Caki2 (cell line): ENCODE results near the gene FAM168B. TPM values are rescaled to one million over a fixed set of nuclear protein-coding genes. Genes with fewer than 3 reads are reported as not detected.
"Not testable (repeated sequence)": the region's sequence is repeated elsewhere in the genome, so short reads cannot be mapped to it uniquely, and the experiment has no call there.

Experiments
- DNase-seq: peaks from one replicate; pipeline ENCODE4 v3.0.0-alpha.2; 2015; ENCODE audit warnings: low read depth
- in situ Hi-C: cut with HindIII; loops from 2 replicates; pipeline ENCODE4 v1.10.0; 2016; ENCODE audit warnings: low sequenced_read_pairs, low pct_unique_long_range_greater_than_20kb, mixed read lengths
- total RNA-seq: library from RNA; depleted of rRNA; stranded (reverse); fragments of >200 nt; shearing (Covaris generic); gene quantifications from 2 replicates; pipeline ENCODE4 v1.2.3, GENCODE V29; 2014; ENCODE audit warnings: low replicate concordance; rRNA removed

The FAM168B gene, protein sequence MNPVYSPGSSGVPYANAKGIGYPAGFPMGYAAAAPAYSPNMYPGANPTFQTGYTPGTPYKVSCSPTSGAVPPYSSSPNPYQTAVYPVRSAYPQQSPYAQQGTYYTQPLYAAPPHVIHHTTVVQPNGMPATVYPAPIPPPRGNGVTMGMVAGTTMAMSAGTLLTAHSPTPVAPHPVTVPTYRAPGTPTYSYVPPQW
- total RNA-seq: 108 and 133 TPM in 2 replicates

GRCh38 chr2:131093006-131093695 lies at the start of gene FAM168B:
TSS of gene FAM168B (minus strand) at chr2:131093460. CDS start at chr2:131082646, 10,814 bp downstream.
- DNase-seq: peak; percentile 88
- in situ Hi-C loops: no loop called here

DNA sequence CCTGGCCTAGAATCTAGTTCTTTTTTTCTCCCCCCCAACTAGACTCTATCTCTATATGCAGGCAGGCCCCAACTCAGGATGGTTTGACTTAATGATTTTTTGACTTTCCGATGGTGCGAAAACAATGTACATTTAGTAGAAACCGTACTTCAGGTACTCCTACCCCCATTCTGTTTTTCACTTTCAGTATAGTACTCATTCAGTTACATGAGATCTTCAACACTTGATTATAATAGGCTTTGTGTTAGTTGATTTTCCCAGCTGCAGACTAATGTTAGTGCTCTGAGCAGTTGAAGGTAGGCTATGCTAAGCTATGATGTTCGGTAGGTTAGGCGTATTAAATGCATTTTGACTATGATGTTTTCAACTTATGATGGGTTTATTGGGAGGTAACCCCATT lies 49.6 kb upstream of the FAM168B start:
- in situ Hi-C loops: no loop called here
- DNase-seq: no peak

GRCh38 chr2:131140581-131140980 lies 47.3 kb upstream of the FAM168B start:
- in situ Hi-C loops: no loop called here
- DNase-seq: no peak

DNA sequence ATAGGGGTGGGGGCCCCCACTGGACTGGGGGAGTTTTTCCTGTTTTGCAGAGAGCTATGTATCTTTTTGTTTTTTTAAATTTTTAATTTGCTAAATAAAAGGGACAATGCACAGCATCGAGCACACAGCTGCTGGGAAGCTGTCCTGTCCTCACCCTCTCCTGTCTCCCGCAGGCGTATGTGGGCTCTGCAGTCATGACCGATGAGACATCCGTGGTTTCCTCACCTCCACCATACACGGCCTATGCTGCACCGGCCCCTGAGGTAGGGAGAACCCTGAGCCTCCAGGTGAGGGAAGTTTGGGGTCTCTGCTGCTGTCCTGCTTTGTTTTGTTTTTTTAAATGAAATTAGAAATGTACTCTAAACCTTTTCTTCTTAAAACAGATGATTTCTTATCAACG lies 39.5 kb upstream of the FAM168B start:
- DNase-seq: no peak
- in situ Hi-C loops: no loop called here

- no peak for DNase-seq
- in situ Hi-C loops: no loop called here
Observed at GRCh38 chr2:131130298-131130596, 37.0 kb upstream of the FAM168B start.

DNA sequence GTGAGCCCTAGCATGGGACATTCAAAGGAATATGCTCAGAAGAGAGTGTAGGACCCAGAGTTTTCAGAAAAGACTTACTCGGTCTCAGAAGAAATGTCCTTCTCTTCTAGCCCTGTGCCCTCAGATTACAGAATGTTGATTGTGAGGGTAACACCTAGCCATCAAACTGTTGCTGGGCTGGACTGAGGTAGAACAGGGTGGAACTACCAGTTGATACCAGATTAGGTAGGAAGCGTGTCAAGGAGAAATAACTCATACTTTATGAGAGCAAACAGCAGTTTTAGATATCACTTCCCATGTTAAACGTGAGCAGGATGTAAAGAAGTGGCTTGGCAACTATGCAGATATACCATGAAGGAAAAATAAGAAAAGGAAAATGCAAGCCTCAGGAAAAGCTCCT lies 34.7 kb upstream of the FAM168B start:
- no peak for DNase-seq
- in situ Hi-C loops: no loop called here

GRCh38 chr2:131127076-131127475 lies 33.8 kb upstream of the FAM168B start:
- in situ Hi-C loops: no loop called here

GRCh38 chr2:131126436-131126835 lies 33.2 kb upstream of the FAM168B start:
- in situ Hi-C loops: no loop called here
- no peak for DNase-seq

More at GRCh38 chr2:131127076-131127475, 33.8 kb upstream of the FAM168B start:
- no peak for DNase-seq

- in situ Hi-C loops: no loop called here
- DNase-seq: no peak
Observed at GRCh38 chr2:131125195-131125757, 32.0 kb upstream of the FAM168B start.

DNA sequence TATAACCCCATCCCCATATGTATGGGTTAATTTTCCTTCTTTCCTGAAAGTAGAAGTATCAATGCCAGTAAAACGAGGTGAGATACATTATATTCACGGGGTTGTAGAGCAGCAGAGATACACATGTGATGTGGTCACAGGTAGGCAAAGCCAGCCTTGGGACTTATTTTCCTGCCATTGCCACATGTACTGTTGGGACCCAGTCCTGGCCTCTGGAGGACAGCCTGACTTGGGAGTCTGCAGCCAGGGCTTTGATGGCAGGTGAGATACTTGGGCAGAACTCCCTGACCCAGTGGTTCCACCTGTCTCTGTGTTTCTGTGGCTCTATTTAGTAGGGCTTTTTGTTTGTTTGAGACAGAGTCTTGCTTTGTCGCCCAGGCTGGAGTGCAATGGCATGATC lies 29.9 kb upstream of the FAM168B start:
- DNase-seq: no peak
- in situ Hi-C loops: no loop called here

GRCh38 chr2:131122496-131122895 lies 29.2 kb upstream of the FAM168B start:
- in situ Hi-C loops: no loop called here
- no peak for DNase-seq

DNA sequence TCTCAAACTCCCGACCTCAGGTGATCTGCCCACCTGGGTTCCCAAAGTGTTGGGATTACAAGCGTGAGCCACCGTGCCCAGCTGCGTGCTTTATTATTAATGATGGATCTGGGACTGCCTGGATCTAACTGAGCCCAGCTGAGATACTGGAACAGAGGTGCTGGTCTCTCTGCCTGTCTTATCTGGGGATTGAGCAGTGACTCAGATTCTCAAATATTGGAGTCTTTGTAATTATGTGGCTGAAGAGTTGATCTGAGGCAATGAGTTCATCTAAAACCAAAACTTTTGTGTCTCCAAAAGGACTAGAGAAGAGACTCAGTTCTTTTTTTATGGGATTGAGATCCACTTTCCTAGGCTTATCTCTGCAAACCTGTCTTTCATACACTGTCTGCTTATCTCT lies 28.2 kb upstream of the FAM168B start:
- in situ Hi-C loops: no loop called here
- no peak for DNase-seq

DNA sequence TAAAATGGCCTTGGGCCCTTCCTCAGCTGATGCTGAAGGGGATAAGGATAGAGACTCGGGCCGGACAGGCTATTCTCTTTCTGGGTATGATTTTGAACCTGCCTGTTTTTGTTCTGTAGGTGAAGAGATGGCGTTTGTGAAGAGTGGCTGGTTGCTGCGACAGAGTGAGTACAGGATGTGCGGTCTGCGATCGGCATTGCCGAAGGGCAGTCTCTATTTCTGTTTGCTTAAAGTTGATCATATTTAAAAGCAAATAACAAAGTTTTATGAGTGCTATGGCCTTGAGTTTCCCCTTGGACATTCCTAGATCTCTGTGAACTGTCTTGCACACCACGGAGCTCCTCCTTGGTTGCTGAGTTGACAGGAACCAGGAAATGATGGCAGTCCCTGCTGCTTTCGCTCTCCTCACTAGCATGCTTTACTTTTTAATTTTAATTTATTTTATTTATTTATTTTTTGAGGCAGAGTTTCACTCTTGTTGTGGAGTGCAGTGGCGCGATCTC lies 27.6 kb upstream of the FAM168B start:
- in situ Hi-C loops: no loop called here
- DNase-seq: no peak

DNA sequence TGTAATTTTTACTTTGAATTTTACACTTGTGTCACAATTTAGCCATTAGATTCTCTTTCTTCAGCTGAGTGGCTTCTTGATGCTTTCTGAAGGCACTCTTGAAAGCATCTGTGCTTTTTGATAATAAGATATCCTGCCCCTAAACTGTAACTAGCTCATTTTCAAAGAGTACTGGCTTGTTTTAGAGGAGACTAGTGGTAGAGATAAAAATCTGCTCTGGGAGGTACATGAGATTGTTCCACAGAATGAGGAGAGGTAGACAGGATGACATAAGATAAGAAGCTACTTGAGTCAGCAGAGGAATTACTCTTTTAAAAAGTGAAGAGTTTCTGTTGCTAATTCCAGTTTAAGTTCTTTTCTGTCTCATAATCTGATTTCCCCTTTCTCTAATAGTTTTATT lies 22.5 kb upstream of the FAM168B start:
- in situ Hi-C loops: no loop called here

GRCh38 chr2:131114950-131115349 lies 21.7 kb upstream of the FAM168B start:
- DNase-seq, in situ Hi-C loops: not testable (repeated sequence)

More for the DNA sequence above, 22.5 kb upstream of the FAM168B start:
- DNase-seq: no peak

DNA sequence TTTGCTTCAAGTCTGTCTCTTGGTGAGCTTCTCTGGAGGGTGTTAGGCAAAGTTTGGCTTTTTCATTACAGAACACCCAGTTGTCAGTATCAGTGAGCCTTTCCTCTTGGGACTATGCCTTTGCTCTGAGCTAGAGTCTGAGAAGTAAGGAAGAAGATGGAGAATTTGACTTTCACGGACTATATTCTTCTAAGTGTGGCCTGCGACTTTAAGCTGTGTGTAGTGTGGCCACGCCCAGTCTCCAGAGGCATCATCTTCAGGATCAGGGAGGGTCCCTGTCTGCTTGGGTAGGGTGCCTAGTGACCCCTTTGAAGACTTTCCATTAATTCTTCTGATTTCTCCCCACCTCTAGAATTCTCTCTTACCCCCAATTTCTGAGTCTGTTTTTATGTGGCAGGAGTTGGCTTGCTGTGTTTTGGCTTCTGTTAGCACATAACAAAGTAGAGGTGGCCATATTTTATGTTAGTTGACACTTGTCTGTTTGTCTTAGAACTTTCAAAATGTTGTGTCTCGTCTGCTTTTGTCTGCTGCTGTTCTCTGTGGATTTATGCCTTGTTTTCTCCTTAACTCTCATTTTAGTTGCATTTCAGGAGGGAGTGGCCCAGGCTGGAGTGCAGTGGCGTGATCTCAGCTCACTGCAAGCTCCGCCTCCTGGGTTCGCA lies 20.4 kb upstream of the FAM168B start:
- in situ Hi-C loops: no loop called here
- no peak for DNase-seq

DNA sequence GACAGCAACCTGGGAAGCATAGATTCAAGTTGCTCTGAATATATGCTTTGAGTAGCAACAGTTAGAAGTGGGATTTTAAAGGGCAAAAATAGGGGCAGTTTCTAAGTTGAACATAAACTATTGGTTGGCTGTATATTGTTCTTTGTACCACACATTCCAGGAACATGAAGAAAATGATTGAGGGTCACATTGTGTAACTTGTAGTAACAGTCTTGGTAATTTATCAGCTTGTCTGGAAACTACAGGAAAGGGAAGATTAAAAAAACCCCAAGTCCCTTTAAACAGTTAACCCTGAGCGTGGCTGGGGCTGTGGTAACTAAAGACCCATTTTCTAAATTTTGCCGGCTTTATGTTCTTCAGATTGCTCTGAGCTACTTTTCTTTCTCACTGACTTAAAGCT lies 19.3 kb upstream of the FAM168B start:
- DNase-seq: no peak
- in situ Hi-C loops: no loop called here

GRCh38 chr2:131105950-131106801 lies 12.9 kb upstream of the FAM168B start:
- peak; percentile 73 for DNase-seq
- in situ Hi-C loops: no loop called here
